Mesenchymal stem cell (in vitro differentiated cells and primary cell): ENCODE measurements around the gene SOX3.

Experiments used
- DNase-seq: peaks from one replicate; pipeline ENCODE4 v3.0.0-alpha.2; 2013
- H2AFZ ChIP-seq: one replicate; pipeline ENCODE4 v1.6.1; 2013; ENCODE audit warnings: low read depth, mild to moderate bottlenecking, control low read depth, inconsistent platforms, low read length, moderate library complexity
- H2AK5ac ChIP-seq: 2 replicates; pipeline ENCODE4 v1.6.1; 2013; ENCODE audit warnings: low read length, moderate library complexity, mild to moderate bottlenecking, inconsistent platforms; ENCODE audit not compliant: severe bottlenecking
- H2BK120ac ChIP-seq: one replicate; pipeline ENCODE4 v1.6.1; 2013; ENCODE audit warnings: low read depth, mild to moderate bottlenecking, inconsistent platforms, low read length, moderate library complexity
- H2BK12ac ChIP-seq, 2 experiments: one replicate each; pipeline ENCODE4 v1.6.1; 2013; ENCODE audit warnings: inconsistent platforms in 2 of 2, low read length in 2 of 2, mild to moderate bottlenecking in 2 of 2, moderate library complexity in 2 of 2, control low read depth in 1 of 2
- H2BK15ac ChIP-seq: one replicate; pipeline ENCODE4 v1.6.1; 2013; ENCODE audit warnings: mild to moderate bottlenecking, low read depth, inconsistent platforms; ENCODE audit not compliant: poor library complexity, severe bottlenecking
- H2BK5ac ChIP-seq: 2 replicates; pipeline ENCODE4 v1.6.1; 2013; ENCODE audit warnings: low read depth, mild to moderate bottlenecking, low read length, control low read depth, inconsistent platforms; ENCODE audit not compliant: poor library complexity, severe bottlenecking
- H3K14ac ChIP-seq, 2 experiments: one replicate each; pipeline ENCODE4 v1.6.1; 2013; ENCODE audit warnings: inconsistent platforms in 2 of 2, low read length in 2 of 2, control low read depth in 1 of 2, mild to moderate bottlenecking in 1 of 2, moderate library complexity in 1 of 2
- H3K18ac ChIP-seq, 2 experiments: one replicate each; pipeline ENCODE4 v1.6.1; 2013; ENCODE audit warnings: inconsistent platforms in 2 of 2, low read length in 2 of 2, control low read depth in 1 of 2, low read depth in 1 of 2, mild to moderate bottlenecking in 1 of 2
- H3K23ac ChIP-seq, 2 experiments: one replicate each; pipeline ENCODE4 v1.6.1; 2013; ENCODE audit warnings: inconsistent platforms in 2 of 2, low read length in 2 of 2, mild to moderate bottlenecking in 2 of 2, moderate library complexity in 2 of 2, control low read depth in 1 of 2
- H3K27ac ChIP-seq: 2 replicates; pipeline ENCODE4 v1.5.1; 2013; ENCODE audit warnings: mild to moderate bottlenecking, moderate library complexity, low read length, control low read depth, inconsistent platforms; ENCODE audit not compliant: poor library complexity, severe bottlenecking
- H3K27me3 ChIP-seq, 2 experiments: 2 replicates each; pipeline versions ENCODE4 v1.6.1 to v1.7.0; 2013; ENCODE audit warnings: low read length in 2 of 2, mild to moderate bottlenecking in 2 of 2, moderate library complexity in 2 of 2, control low read depth in 1 of 2, inconsistent platforms in 1 of 2; ENCODE audit not compliant: control insufficient read depth in 1 of 2, insufficient read depth in 1 of 2
- H3K36me3 ChIP-seq, 2 experiments: 2 replicates each; pipeline versions ENCODE4 v1.6.1 to v1.7.0; 2013; ENCODE audit warnings: low read length in 2 of 2, control low read depth in 1 of 2, inconsistent platforms in 1 of 2, low read depth in 1 of 2, mild to moderate bottlenecking in 1 of 2; ENCODE audit not compliant: insufficient read depth in 2 of 2, control insufficient read depth in 1 of 2
- H3K4ac ChIP-seq, 2 experiments: one replicate each; pipeline ENCODE4 v1.6.1; 2013; ENCODE audit warnings: inconsistent platforms in 2 of 2, low read length in 2 of 2, mild to moderate bottlenecking in 2 of 2, moderate library complexity in 2 of 2, control low read depth in 1 of 2, low read depth in 1 of 2
- H3K4me1 ChIP-seq: 2 replicates; pipeline ENCODE4 v1.6.1; 2013; ENCODE audit warnings: low read depth, low read length, control low read depth; ENCODE audit not compliant: control insufficient read depth, insufficient read depth
- H3K4me2 ChIP-seq: 2 replicates; pipeline ENCODE4 v1.6.1; 2013; ENCODE audit warnings: low read length, mild to moderate bottlenecking, inconsistent platforms; ENCODE audit not compliant: poor library complexity, severe bottlenecking
- H3K4me3 ChIP-seq, 2 experiments: 2 replicates each; pipeline versions ENCODE4 v1.5.1 to v1.7.0; 2013; ENCODE audit warnings: low read length in 2 of 2, mild to moderate bottlenecking in 2 of 2, control low read depth in 1 of 2, low read depth in 1 of 2; ENCODE audit not compliant: insufficient read depth in 1 of 2
- H3K79me1 ChIP-seq: replicated peaks from 2 replicates; pipeline ENCODE4 v1.6.1; 2013; ENCODE audit warnings: mild to moderate bottlenecking, control low read depth, low read length, inconsistent platforms; ENCODE audit not compliant: poor library complexity, severe bottlenecking
- H3K9ac ChIP-seq: 2 replicates; pipeline ENCODE4 v1.7.0; 2013; ENCODE audit warnings: mild to moderate bottlenecking, low read length, moderate library complexity
- H3K9me3 ChIP-seq: 2 replicates; pipeline ENCODE4 v1.7.0; 2013; ENCODE audit warnings: mild to moderate bottlenecking, low read length; ENCODE audit not compliant: control insufficient read depth
- H4K8ac ChIP-seq: one replicate; pipeline ENCODE4 v1.6.1; 2013; ENCODE audit warnings: inconsistent platforms, mild to moderate bottlenecking, low read length, moderate library complexity
- H4K91ac ChIP-seq: one replicate; pipeline ENCODE4 v1.6.1; 2013; ENCODE audit warnings: mild to moderate bottlenecking, low read length, inconsistent platforms
- WGBS: methylation state at CpG from one replicate; pipeline ENCODE4 v1.1.7; 2013; ENCODE audit warnings: mixed read lengths; 5-methylcytosine and 5-hydroxymethylcytosine counted together

The SOX3 gene

DNA sequence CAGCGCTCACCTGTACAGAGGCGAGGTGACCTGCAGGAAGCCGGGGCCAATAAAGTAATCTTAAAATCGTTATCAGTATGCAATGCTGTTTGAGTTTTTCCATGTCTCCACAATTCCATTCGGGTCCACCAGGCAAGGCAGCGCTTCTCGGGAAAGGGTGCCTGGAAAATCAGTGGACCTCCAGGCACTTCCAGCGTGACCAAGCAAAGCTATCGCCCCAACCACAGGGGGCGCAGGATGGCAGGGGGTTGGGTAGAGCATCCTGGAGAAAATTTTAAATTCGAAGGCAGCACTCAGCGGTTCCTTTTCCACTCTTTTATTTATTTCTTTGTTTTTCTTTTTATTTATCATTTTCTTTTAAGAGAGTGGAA lies 5.4 kb upstream of the SOX3 start:
- Histone ChIP-seq H2BK5ac (no peak overlapping the region), H2AK5ac (no peak overlapping the region), H4K91ac (no peak overlapping the region), H3K27me3 (peaks cover 66 to 88% of the 10 kb centered on the region in 2 experiments), H3K27ac (no peak overlapping the region), H3K9me3 (no peaks in the 10 kb centered on the region), H2BK12ac (no peak overlapping the region), H3K36me3 (no peaks in the 10 kb centered on the region), H2AFZ (no peak overlapping the region), H3K79me1 (no peaks in the 10 kb centered on the region), H3K4ac (no peak overlapping the region), H3K9ac (no peak overlapping the region), H3K14ac (no peak overlapping the region), H3K4me1 (peaks cover 9% of the 10 kb centered on the region), H4K8ac (no peak overlapping the region), H3K4me2 (no peak overlapping the region), H2BK15ac (no peak overlapping the region), H3K23ac (no peak overlapping the region), H2BK120ac (no peak overlapping the region), H3K4me3 (no peak overlapping the region), H3K18ac (no peak overlapping the region)
- WGBS: 6% methylated on average over 7 of the region's 12 CpGs
- no peak for DNase-seq

- Histone ChIP-seq H2AFZ (no peak overlapping the region), H3K4me1 (peaks cover 10% of the 10 kb centered on the region), H2AK5ac (no peak overlapping the region), H2BK5ac (no peak overlapping the region), H3K9ac (no peak overlapping the region), H3K23ac (no peak overlapping the region), H3K4me3 (no peak overlapping the region), H3K4ac (no peak overlapping the region), H2BK120ac (no peak overlapping the region), H3K4me2 (no peak overlapping the region), H3K36me3 (no peaks in the 10 kb centered on the region), H4K8ac (no peak overlapping the region), H3K9me3 (no peaks in the 10 kb centered on the region), H2BK15ac (no peak overlapping the region), H2BK12ac (no peak overlapping the region), H4K91ac (no peak overlapping the region), H3K18ac (no peak overlapping the region), H3K27ac (no peak overlapping the region), H3K27me3 (peaks cover 72 to 91% of the 10 kb centered on the region in 2 experiments), H3K79me1 (no peaks in the 10 kb centered on the region), H3K14ac (no peak overlapping the region)
- no peak for DNase-seq
- WGBS: 10% methylated on average over 24 of the region's 30 CpGs
Observed at GRCh38 chrX:140509468-140510305, 4.8 kb upstream of the SOX3 start.

GRCh38 chrX:140508958-140509357 lies 4.1 kb upstream of the SOX3 start:
- Histone ChIP-seq H3K23ac (no peak overlapping the region), H2BK5ac (no peak overlapping the region), H3K4me3 (no peak overlapping the region), H3K4ac (no peak overlapping the region), H2AK5ac (no peak overlapping the region), H3K36me3 (no peaks in the 10 kb centered on the region), H3K27me3 (peaks cover 75 to 88% of the 10 kb centered on the region in 2 experiments), H2BK15ac (no peak overlapping the region), H3K4me2 (no peak overlapping the region), H3K9ac (no peak overlapping the region), H4K91ac (no peak overlapping the region), H3K9me3 (no peaks in the 10 kb centered on the region), H3K4me1 (peaks cover 17% of the 10 kb centered on the region), H3K79me1 (no peaks in the 10 kb centered on the region), H3K18ac (no peak overlapping the region), H2AFZ (no peak overlapping the region), H3K27ac (no peak overlapping the region), H3K14ac (no peak overlapping the region), H2BK120ac (no peak overlapping the region), H4K8ac (no peak overlapping the region), H2BK12ac (no peak overlapping the region)
- DNase-seq: no peak
- 27% methylated on average over 15 of the region's 16 CpGs for WGBS

DNA sequence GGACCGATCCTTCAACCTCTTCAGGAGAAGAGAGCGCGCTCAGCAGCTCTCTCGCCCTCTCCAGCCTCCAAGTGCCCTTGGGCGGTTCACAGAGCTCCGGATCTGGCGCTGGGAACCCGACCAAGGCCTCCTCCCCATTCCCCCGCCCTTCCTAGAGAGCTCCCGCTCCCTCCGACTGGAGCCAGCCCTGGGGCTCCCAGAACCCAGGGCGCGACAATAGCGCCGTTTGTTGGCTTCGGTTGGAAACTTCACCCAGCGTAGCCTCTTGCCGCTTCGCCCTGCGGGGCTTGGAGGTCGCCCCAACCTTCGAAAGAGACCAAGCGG lies 3.1 kb upstream of the SOX3 start:
- Histone ChIP-seq H2AK5ac (no peak overlapping the region), H3K9me3 (no peaks in the 10 kb centered on the region), H3K4me2 (no peak overlapping the region), H3K4ac (no peak overlapping the region), H2BK15ac (no peak overlapping the region), H3K18ac (no peak overlapping the region), H3K79me1 (no peaks in the 10 kb centered on the region), H3K9ac (no peak overlapping the region), H2BK12ac (no peak overlapping the region), H3K4me3 (no peak overlapping the region), H3K27ac (no peak overlapping the region), H3K14ac (no peak overlapping the region), H2AFZ (no peak overlapping the region), H3K36me3 (no peaks in the 10 kb centered on the region), H2BK5ac (no peak overlapping the region), H3K4me1 (peaks cover 23% of the 10 kb centered on the region), H4K91ac (no peak overlapping the region), H3K27me3 (peaks cover 76 to 86% of the 10 kb centered on the region in 2 experiments), H3K23ac (no peak overlapping the region), H2BK120ac (no peak overlapping the region), H4K8ac (no peak overlapping the region)
- no peak for DNase-seq
- 3% methylated on average over 22 of the region's 23 CpGs for WGBS
